ENCODE data around the gene TCF7L2. TPM values are rescaled to one million over a fixed set of nuclear protein-coding genes. Genes with fewer than 3 reads are reported as not detected.

Gene TCF7L2
- polyA plus RNA-seq, 1 donor from 2014 or later = 1.7 TPM

GRCh38 chr10:113018034-113018433 is 68.0 kb downstream of the TCF7L2 start:
- Histone ChIP-seq H3K4me3 (ENCODE audit: low read length) (no peak overlapping the region), H3K27ac (ENCODE audit: low read length) (no peak overlapping the region), H3K79me2 (replicated peaks; ENCODE audit: insufficient read depth, low read length) (peaks cover 14% of the 10 kb centered on the region), H3K27me3 (ENCODE audit: insufficient read depth, low read depth, low read length) (no peaks in the 10 kb centered on the region), H4K20me1 (ENCODE audit: insufficient read depth) (no peaks in the 10 kb centered on the region), H3K4me2 (ENCODE audit: low read length) (no peak overlapping the region), H3K9me2 (ENCODE audit: insufficient read depth, low read length) (no peaks in the 10 kb centered on the region), H3K36me3 (ENCODE audit: insufficient read depth, low read length) (no peaks in the 10 kb centered on the region), H3K9ac (ENCODE audit: low read length) (no peak overlapping the region), H3K9me3 (ENCODE audit: low read length) (no peaks in the 10 kb centered on the region), H3F3A (ENCODE audit: insufficient read depth, low read length, poor library complexity, severe bottlenecking) (no peaks in the 10 kb centered on the region), H2AFZ (ENCODE audit: low read depth, low read length) (no peak overlapping the region)
- no peak for TF ChIP-seq SMC3 (conservative IDR thresholded peaks at IDR 0.05; ENCODE audit: poor library complexity)
- TF ChIP-seq CTCF (IDR thresholded peaks at IDR 0.05; ENCODE audit: poor library complexity, severe bottlenecking) = no peak
- no peak for TF ChIP-seq MXI1 (conservative IDR thresholded peaks at IDR 0.05; ENCODE audit: poor library complexity, severe bottlenecking)
- no peak for TF ChIP-seq EP300 (conservative IDR thresholded peaks at IDR 0.05; ENCODE audit: poor library complexity, severe bottlenecking)
- TF ChIP-seq POLR2AphosphoS5 (IDR thresholded peaks at IDR 0.05) = no peak
- TF ChIP-seq RAD21 (conservative IDR thresholded peaks at IDR 0.05) = no peak
- TF ChIP-seq REST (IDR thresholded peaks at IDR 0.05; ENCODE audit: borderline replicate concordance) = no peak
- TF ChIP-seq TAF1 (IDR thresholded peaks at IDR 0.05; ENCODE audit: low read depth) = no peak

- no peaks in the 10 kb centered on the region for H4K20me1 ChIP-seq (ENCODE audit: insufficient read depth)
- H3F3A ChIP-seq (ENCODE audit: insufficient read depth, low read length, poor library complexity, severe bottlenecking) = no peaks in the 10 kb centered on the region
- H3K9me2 ChIP-seq (ENCODE audit: insufficient read depth, low read length) = no peaks in the 10 kb centered on the region
- H3K4me2 ChIP-seq (ENCODE audit: low read length) = no peak overlapping the region
- H3K4me3 ChIP-seq (ENCODE audit: low read length) = no peak overlapping the region
- no peak overlapping the region for H3K27ac ChIP-seq (ENCODE audit: low read length)
- H3K9ac ChIP-seq (ENCODE audit: low read length) = no peak overlapping the region
- no peaks in the 10 kb centered on the region for H3K27me3 ChIP-seq (ENCODE audit: insufficient read depth, low read depth, low read length)
- no peaks in the 10 kb centered on the region for H3K9me3 ChIP-seq (ENCODE audit: low read length)
- peaks cover 5% of the 10 kb centered on the region for H3K79me2 ChIP-seq (replicated peaks; ENCODE audit: insufficient read depth, low read length)
- TF ChIP-seq POLR2AphosphoS5 (IDR thresholded peaks at IDR 0.05) (no peak), SMC3 (conservative IDR thresholded peaks at IDR 0.05; ENCODE audit: poor library complexity) (no peak), MXI1 (conservative IDR thresholded peaks at IDR 0.05; ENCODE audit: poor library complexity, severe bottlenecking) (no peak), TAF1 (IDR thresholded peaks at IDR 0.05; ENCODE audit: low read depth) (no peak), EZH2 (IDR thresholded peaks at IDR 0.05; ENCODE audit: borderline replicate concordance, insufficient read depth, low read length, poor library complexity, severe bottlenecking) (no peak), CTCF (IDR thresholded peaks at IDR 0.05; ENCODE audit: poor library complexity, severe bottlenecking) (no peak), RAD21 (conservative IDR thresholded peaks at IDR 0.05) (no peak)
- H2AFZ ChIP-seq (ENCODE audit: low read depth, low read length) = no peak overlapping the region
- H3K36me3 ChIP-seq (ENCODE audit: insufficient read depth, low read length) = no peaks in the 10 kb centered on the region
Measured at GRCh38 chr10:113019096-113019495, 69.0 kb downstream of the TCF7L2 start.
